ENCODE results near the gene KDM4C.

- TF ChIP-seq CTCF (IDR thresholded peaks at IDR 0.05), result no peak
- no peak for TF ChIP-seq POLR2AphosphoS5 (IDR thresholded peaks at IDR 0.05)
- no peak for TF ChIP-seq EP300 (IDR thresholded peaks at IDR 0.05)
- no peak for TF ChIP-seq POLR2A (IDR thresholded peaks at IDR 0.05)
These were observed 126.3 kb downstream of the KDM4C start for GRCh38 chr9:6884101-6884500.
